NCI-H1105 treated with DMSO at 0.1 percent for 48 hours (cell line): ENCODE results near the gene EXOC6B.
"Not testable (repeated sequence)": the region's sequence is repeated elsewhere in the genome, so short reads cannot be mapped to it uniquely, and the experiment has no call there.

Source experiments
- DNase-seq: peaks from one replicate; lab custom pipeline; 2025; lab: John Stamatoyannopoulos, UW

EXOC6B gene

GRCh38 chr2:72543497-72544216 is 282.2 kb downstream of the EXOC6B start:
- DNase-seq, result no peak

GRCh38 chr2:72539071-72539552 is 286.7 kb downstream of the EXOC6B start:
- DNase-seq, result no peak

GRCh38 chr2:72538486-72538885 is 287.3 kb downstream of the EXOC6B start:
- DNase-seq, result no peak

- DNase-seq, result not testable (repeated sequence)
These were observed 290.2 kb downstream of the EXOC6B start for GRCh38 chr2:72535586-72535985.

- no peak for DNase-seq
These were observed 292.1 kb downstream of the EXOC6B start for GRCh38 chr2:72533765-72534164.

- no peak for DNase-seq
These were observed 298.4 kb downstream of the EXOC6B start for GRCh38 chr2:72527424-72527823.

GRCh38 chr2:72526623-72527022 is 299.2 kb downstream of the EXOC6B start:
- no peak for DNase-seq

GRCh38 chr2:72524071-72524470 is 301.8 kb downstream of the EXOC6B start:
- DNase-seq, result no peak

GRCh38 chr2:72515696-72516095 is 310.1 kb downstream of the EXOC6B start:
- DNase-seq, result no peak

GRCh38 chr2:72513011-72513410 is 312.8 kb downstream of the EXOC6B start:
- no peak for DNase-seq

- no peak for DNase-seq
These were observed 313.5 kb downstream of the EXOC6B start for GRCh38 chr2:72512376-72512775.

- DNase-seq, result no peak
These were observed 313.9 kb downstream of the EXOC6B start for GRCh38 chr2:72511906-72512305.

- no peak for DNase-seq
These were observed 328.1 kb downstream of the EXOC6B start for GRCh38 chr2:72497763-72498162.

GRCh38 chr2:72496479-72496878 is 329.4 kb downstream of the EXOC6B start:
- no peak for DNase-seq

- DNase-seq, result no peak
These were observed 331.4 kb downstream of the EXOC6B start for GRCh38 chr2:72494392-72494791.

GRCh38 chr2:72484622-72485021 is 341.2 kb downstream of the EXOC6B start:
- DNase-seq, result not testable (repeated sequence)

- DNase-seq, result no peak
These were observed 342.5 kb downstream of the EXOC6B start for GRCh38 chr2:72483346-72483745.

- DNase-seq, result no peak
These were observed 350.6 kb downstream of the EXOC6B start for GRCh38 chr2:72475246-72475645.

GRCh38 chr2:72457801-72458516 is 367.9 kb downstream of the EXOC6B start:
- DNase-seq, result no peak

GRCh38 chr2:72454189-72454588 is 371.6 kb downstream of the EXOC6B start:
- DNase-seq, result no peak

- no peak for DNase-seq
These were observed 383.6 kb downstream of the EXOC6B start for GRCh38 chr2:72442270-72442669.

GRCh38 chr2:72439892-72440291 is 385.9 kb downstream of the EXOC6B start:
- no peak for DNase-seq

GRCh38 chr2:72438364-72438763 is 387.5 kb downstream of the EXOC6B start:
- DNase-seq, result no peak
